ENCODE results near the gene GAS2L1.

The GAS2L1 gene

GRCh38 chr22:29309332-29310064 lies 3.0 kb downstream of the GAS2L1 start:
- peak; percentile 75 for DNase-seq (ENCODE audit: low spot score)

- peak; percentile 18 for DNase-seq (ENCODE audit: low spot score)
These were observed 3.8 kb downstream of the GAS2L1 start for GRCh38 chr22:29310065-29310862.

DNA sequence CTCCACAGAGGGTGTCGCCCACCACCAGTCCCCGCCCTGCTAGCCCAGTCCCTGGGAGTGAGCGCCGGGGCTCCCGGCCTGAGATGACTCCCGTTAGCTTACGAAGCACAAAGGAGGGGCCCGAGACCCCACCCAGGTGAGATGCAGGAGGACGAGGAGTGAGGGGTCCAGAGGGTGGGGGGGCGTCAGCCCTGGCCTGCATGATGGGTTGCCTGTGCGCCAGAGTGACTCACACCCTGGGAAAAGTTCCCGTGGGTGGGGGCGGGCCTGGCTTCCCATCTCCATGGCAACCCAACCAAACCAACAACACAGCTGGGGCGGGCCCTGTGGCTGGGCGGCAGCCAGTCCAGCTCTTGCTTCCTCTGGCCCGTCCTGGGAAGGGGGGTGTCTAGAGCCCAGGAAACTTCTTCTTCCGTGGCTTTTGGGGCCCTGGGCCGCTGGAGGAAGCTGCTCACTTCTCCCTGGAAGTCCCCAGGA lies 4.5 kb downstream of the GAS2L1 start:
- peak; percentile 99 for DNase-seq (ENCODE audit: low spot score)

DNA sequence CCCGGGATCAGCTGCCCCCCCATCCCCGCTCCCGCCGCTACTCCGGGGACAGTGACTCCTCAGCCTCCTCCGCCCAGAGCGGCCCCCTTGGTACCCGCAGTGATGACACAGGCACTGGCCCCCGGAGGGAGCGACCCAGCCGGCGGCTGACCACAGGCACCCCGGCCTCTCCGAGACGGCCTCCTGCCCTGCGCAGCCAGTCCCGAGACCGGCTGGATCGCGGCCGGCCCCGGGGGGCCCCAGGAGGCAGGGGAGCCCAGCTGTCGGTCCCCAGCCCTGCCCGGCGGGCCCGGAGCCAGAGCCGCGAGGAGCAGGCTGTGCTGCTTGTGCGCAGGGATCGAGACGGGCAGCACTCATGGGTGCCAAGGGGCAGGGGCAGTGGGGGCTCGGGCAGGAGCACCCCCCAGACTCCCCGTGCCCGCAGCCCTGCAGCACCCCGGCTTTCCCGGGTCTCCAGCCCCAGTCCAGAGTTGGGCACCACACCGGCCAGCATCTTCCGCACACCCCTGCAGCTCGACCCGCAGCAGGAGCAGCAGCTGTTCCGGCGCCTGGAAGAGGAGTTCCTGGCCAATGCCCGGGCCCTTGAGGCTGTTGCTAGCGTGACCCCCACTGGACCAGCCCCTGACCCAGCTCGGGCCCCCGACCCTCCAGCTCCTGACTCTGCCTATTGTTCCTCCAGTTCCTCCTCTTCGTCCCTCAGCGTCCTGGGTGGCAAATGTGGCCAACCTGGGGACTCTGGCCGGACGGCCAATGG lies 5.2 kb downstream of the GAS2L1 start:
- DNase-seq (ENCODE audit: low spot score), result peak; percentile 67

GRCh38 chr22:29312218-29313125 lies 6.0 kb downstream of the GAS2L1 start:
- peak; percentile 67 for DNase-seq (ENCODE audit: low spot score)

- peak; percentile 79 for DNase-seq (ENCODE audit: low spot score)
These were observed 6.7 kb downstream of the GAS2L1 start for GRCh38 chr22:29313126-29313575.

- DNase-seq (ENCODE audit: low spot score), result peak; percentile 66
These were observed 7.4 kb downstream of the GAS2L1 start for GRCh38 chr22:29313576-29314466.

DNA sequence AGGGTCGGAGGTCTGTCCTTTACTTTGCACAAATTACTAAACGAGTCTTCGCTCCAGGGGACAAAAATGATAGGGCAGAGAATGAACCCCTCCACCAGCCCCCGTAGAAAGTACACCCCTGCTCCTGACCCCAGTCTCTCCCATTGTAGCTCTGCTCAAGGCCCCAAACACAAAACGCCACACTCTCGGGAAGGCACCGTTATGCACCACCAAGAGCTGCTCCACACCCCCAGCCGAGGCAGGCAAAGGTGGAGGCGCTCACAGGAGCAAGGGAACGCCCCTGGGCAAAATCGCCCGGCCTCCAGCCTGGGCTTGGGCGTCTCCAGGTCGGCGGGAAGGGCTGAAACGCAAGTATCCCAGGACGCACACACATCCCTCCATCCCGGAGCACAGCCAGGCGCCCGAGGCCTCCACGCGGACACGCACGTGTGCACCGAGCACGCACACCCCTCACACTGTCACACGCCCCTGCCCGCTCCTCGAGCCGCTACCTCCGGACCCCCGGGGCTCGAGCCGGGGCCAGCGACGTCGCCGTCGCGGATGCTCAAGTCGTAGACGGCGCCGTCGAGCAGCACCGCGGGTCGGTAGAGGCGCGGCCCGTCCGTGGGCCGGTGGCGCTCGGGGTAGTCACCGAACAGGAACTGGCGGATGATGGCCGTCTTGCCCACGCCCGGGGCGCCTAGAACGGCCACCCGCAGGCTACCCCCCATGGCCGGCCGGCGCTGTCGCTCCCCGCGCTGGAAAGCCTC lies 8.3 kb downstream of the GAS2L1 start:
- no peak for DNase-seq (ENCODE audit: low spot score)

GRCh38 chr22:29315286-29316140 lies 9.1 kb downstream of the GAS2L1 start, which contains the start of gene RASL10A:
TSS of gene RASL10A (minus strand) at chr22:29315697. CDS start at chr22:29315246, 451 bp downstream.
- DNase-seq (ENCODE audit: low spot score), result no peak

- no peak for DNase-seq (ENCODE audit: low spot score)
These were observed 9.8 kb downstream of the GAS2L1 start for GRCh38 chr22:29316141-29316828.

DNA sequence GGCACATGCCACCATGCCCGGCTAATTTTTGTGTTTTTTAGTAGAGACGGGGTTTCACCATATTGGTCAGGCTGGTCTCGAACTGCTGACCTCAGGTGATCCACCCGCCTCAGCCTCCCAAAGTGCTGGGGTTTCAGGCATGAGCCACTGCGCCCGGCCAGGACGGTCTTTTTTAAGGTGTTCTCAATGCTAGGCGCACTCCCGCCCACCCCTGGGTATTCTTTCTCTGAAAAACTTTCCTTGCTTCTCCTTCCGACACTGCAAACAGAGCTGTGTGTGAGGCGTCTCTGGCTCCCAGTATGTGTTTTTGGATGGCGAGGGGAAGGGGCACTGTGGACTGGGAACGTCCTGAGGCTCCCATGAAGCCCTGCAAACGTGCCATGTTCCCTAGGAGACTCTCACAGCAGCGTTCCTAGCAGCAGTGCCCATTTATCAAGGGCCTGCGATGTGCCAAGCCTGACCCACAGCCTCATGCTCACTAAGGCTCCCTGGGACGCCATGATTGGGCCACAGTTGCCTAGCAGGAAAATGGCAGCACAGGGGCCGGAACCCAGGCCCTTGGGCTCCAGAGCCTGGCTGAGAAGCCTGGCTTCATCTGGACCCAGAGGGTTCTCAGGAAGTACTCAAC lies 11.5 kb downstream of the GAS2L1 start:
- no peak for DNase-seq (ENCODE audit: low spot score)

DNA sequence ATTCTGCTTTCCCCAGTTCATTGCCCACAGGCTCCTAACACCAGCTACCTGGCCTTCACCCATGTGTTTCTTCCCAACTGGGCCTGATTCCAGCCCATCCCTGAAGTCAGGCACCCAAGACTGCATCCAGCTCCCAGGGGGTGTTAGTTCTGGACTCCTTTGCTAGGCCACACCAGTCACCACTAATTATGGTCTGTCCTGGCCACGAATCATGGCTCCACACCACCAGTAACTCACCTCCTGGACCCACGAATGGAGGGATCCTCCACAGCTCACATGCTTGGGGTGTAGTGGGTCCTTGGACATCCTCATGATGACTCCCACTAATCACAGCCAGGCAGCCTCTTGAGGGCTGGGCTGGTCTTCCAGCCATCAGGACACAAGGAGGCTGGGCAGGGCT lies 12.6 kb downstream of the GAS2L1 start:
- DNase-seq (ENCODE audit: low spot score), result no peak

DNA sequence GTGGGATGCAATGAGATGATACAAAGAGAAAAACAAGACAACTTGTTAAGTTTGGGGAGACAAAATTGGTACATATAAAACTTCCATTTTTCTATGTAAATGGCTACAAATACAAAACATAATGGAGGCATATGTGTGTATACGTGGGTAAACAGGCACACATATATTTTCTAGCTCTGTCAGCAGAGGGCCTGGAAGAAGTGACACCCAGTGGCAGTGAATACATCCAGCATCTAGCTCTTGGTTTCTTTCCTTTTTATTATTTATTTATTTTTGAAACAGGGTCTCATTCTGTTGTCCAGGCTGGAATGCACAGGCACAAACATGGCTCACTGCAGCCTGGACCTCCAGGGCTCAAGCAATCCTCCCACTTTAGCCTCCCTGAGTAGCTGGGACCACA lies 14.1 kb downstream of the GAS2L1 start:
- DNase-seq (ENCODE audit: low spot score), result no peak

- DNase-seq (ENCODE audit: low spot score), result no peak
These were observed 17.2 kb downstream of the GAS2L1 start for GRCh38 chr22:29323641-29324040.

DNA sequence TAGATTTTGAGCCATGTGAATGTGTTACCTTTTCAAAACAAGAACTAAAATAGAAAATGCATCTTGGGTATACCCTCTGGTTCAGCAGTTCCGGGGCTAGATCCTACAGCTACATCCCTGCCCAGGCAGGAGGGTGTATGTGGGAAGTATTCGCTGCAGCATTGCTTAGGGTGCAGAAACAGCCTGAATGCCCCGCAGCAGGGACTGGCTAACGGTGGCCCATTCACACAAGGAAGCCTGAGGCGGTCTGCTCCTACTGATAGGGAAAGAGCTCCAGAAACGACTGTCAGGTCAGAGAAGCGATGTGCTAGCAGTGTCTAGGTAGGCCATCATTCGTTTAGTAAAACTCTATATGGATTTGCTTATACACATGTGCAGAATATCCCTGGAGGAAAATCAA lies 18.9 kb downstream of the GAS2L1 start:
- DNase-seq (ENCODE audit: low spot score), result no peak

GRCh38 chr22:29325785-29326315 lies 19.4 kb downstream of the GAS2L1 start:
- no peak for DNase-seq (ENCODE audit: low spot score)

DNA sequence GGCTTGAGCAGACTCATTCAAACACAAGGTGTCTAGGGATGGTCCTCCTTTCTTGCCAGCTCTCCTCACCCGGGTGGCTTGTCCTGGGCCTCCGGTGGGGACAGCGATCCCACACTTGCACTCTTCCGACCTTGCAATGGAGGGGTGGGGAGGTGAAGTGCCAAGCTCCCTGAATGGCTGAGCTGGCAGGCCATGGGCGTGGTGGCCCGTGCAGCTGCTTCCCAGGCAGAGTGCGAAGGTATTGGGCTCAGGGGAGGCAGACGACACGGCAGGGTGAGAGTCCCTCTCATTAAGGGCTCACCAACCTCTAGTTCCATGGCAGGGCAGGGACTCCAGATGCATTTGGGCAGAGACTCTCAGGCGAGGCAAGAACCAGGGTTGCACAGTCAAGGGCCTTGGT lies 20.0 kb downstream of the GAS2L1 start:
- DNase-seq (ENCODE audit: low spot score), result no peak

All from left forelimb (tissue), 1 donor.